RWPE2 (cell line): ENCODE measurements around the gene WDR47.

Source experiments
- ATAC-seq: fragments of 200-7000 bp; cut with Tn5 transposase; 3 replicates; pipeline ENCODE4 v1.9.1; 2021; ENCODE audit warnings: low read depth
- DNase-seq: peaks from one replicate; pipeline ENCODE4 v3.0.0-alpha.2; 2020; ENCODE audit warnings: low spot score
- H3K27ac ChIP-seq: fragments of 450-650 bp; 2 replicates; pipeline ENCODE4 v1.5.1; 2017; ENCODE audit warnings: mild to moderate bottlenecking; ENCODE audit not compliant: poor library complexity, severe bottlenecking
- H3K27me3 ChIP-seq: fragments of 250-450 bp; sonication (Bioruptor Pico); 2 replicates; pipeline ENCODE4 v1.5.1; 2021; ENCODE audit warnings: mild to moderate bottlenecking, moderate library complexity; ENCODE audit not compliant: insufficient read depth, poor library complexity, severe bottlenecking
- H3K36me3 ChIP-seq: fragments of 250-450 bp; sonication (Bioruptor Pico); 2 replicates; pipeline ENCODE4 v1.5.1; 2020; ENCODE audit warnings: low read depth, mild to moderate bottlenecking, moderate library complexity
- H3K4me1 ChIP-seq: fragments of 250-450 bp; sonication (Bioruptor Pico); 2 replicates; pipeline ENCODE4 v1.5.1; 2021; ENCODE audit warnings: mild to moderate bottlenecking, moderate library complexity; ENCODE audit not compliant: insufficient read depth, poor library complexity, severe bottlenecking
- H3K4me3 ChIP-seq: fragments of 250-450 bp; sonication (Bioruptor Pico); 2 replicates; pipeline ENCODE4 v1.5.1; 2021; ENCODE audit warnings: mild to moderate bottlenecking, moderate library complexity; ENCODE audit not compliant: severe bottlenecking
- H3K9me3 ChIP-seq: fragments of 250-450 bp; sonication (Bioruptor Pico); 2 replicates; pipeline ENCODE4 v1.5.1; 2021; ENCODE audit warnings: mild to moderate bottlenecking, moderate library complexity; ENCODE audit not compliant: severe bottlenecking
- CTCF ChIP-seq: fragments of 450-650 bp; IDR thresholded peaks from one replicate; pipeline ENCODE4 v1.5.1; 2017; ENCODE audit warnings: mild to moderate bottlenecking, moderate library complexity; ENCODE audit not compliant: poor library complexity, severe bottlenecking

Gene WDR47

GRCh38 chr1:109079240-109079622, 37.3 kb upstream of the WDR47 start:
- Histone ChIP-seq H3K9me3 (no peaks in the 10 kb centered on the region), H3K27me3 (no peaks in the 10 kb centered on the region), H3K4me3 (no peak overlapping the region), H3K36me3 (0 out of 2 replicates have a peak, but pooled peaks cover 1% of the 10 kb centered on the region), H3K27ac (no peak overlapping the region), H3K4me1 (peaks cover 10% of the 10 kb centered on the region)
- TF ChIP-seq CTCF, result no peak
- ATAC-seq, result no peak
- no peak for DNase-seq

GRCh38 chr1:109078317-109078716, 36.4 kb upstream of the WDR47 start:
- peaks cover 8% of the 10 kb centered on the region; the same call in 1 of the 2 replicates for H3K36me3 ChIP-seq
- H3K27me3 ChIP-seq, result no peaks in the 10 kb centered on the region
- H3K9me3 ChIP-seq, result no peaks in the 10 kb centered on the region
- TF ChIP-seq CTCF, result no peak
- no peak overlapping the region for H3K27ac ChIP-seq
- peaks cover 10% of the 10 kb centered on the region for H3K4me1 ChIP-seq
- DNase-seq, result no peak
- ATAC-seq, result no peak
- H3K4me3 ChIP-seq, result no peak overlapping the region

- DNase-seq (peak; percentile 91), ATAC-seq (peak; percentile 100)
- H3K27ac ChIP-seq, result peak within 1 kb of the TSS; percentile 62
- H3K27me3 ChIP-seq, result no peaks in the 10 kb centered on the region
- H3K4me1 ChIP-seq, result peaks cover 10% of the 10 kb centered on the region
- H3K36me3 ChIP-seq, result peaks cover 10% of the 10 kb centered on the region
- H3K4me3 ChIP-seq, result peak within 1 kb of the TSS; percentile 53
- no peaks in the 10 kb centered on the region for H3K9me3 ChIP-seq
- TF ChIP-seq CTCF, result no peak
Observed at GRCh38 chr1:109075531-109076490, 33.9 kb upstream of the WDR47 start, which contains the start of gene TAF13. TAF13 (minus strand) TSS chr1:109076003; CDS start chr1:109075947, 56 bp downstream.

GRCh38 chr1:109069294-109069693, 27.4 kb upstream of the WDR47 start:
- Histone ChIP-seq H3K4me1 (peaks cover under 1% of the 10 kb centered on the region), H3K4me3 (no peak overlapping the region), H3K27me3 (no peaks in the 10 kb centered on the region), H3K27ac (no peak overlapping the region), H3K36me3 (peaks cover 58% of the 10 kb centered on the region), H3K9me3 (no peaks in the 10 kb centered on the region)
- TF ChIP-seq CTCF, result no peak
- DNase-seq (no peak), ATAC-seq (no peak)

GRCh38 chr1:109067883-109068282, 26.0 kb upstream of the WDR47 start:
- Histone ChIP-seq H3K27me3 (no peaks in the 10 kb centered on the region), H3K4me1 (no peaks in the 10 kb centered on the region), H3K36me3 (peaks cover 60% of the 10 kb centered on the region), H3K27ac (no peak overlapping the region), H3K9me3 (no peaks in the 10 kb centered on the region), H3K4me3 (no peak overlapping the region)
- TF ChIP-seq CTCF, result no peak
- no peak for DNase-seq
- no peak for ATAC-seq
